Urinary bladder (tissue), 4 donors: Measurements from ENCODE around the gene FHIT. TPM values are rescaled to one million over a fixed set of nuclear protein-coding genes. Genes with fewer than 3 reads are reported as not detected.

Experiments used
- DNase-seq: peaks from one replicate; pipeline ENCODE4 v3.0.0-alpha.2; 2015; ENCODE audit errors: extremely low spot score
- H3K27ac ChIP-seq: one replicate; pipeline ENCODE4 v1.5.1; 2013; ENCODE audit warnings: low read depth, mild to moderate bottlenecking, moderate library complexity
- H3K36me3 ChIP-seq: one replicate; pipeline ENCODE4 v1.6.1; 2013; ENCODE audit warnings: mild to moderate bottlenecking, moderate library complexity; ENCODE audit not compliant: insufficient read depth
- H3K4me1 ChIP-seq: one replicate; pipeline ENCODE4 v1.6.1; 2013; ENCODE audit warnings: mild to moderate bottlenecking, moderate library complexity; ENCODE audit not compliant: insufficient read depth
- H3K4me3 ChIP-seq: one replicate; pipeline ENCODE4 v1.5.1; 2013; ENCODE audit warnings: low read depth, low read length
- WGBS: extraction: QIAGEN DNeasy Blood & Tissue Kit; methylation state at CpG from one replicate; pipeline ENCODE4 v1.1.7; 2013; 5-methylcytosine and 5-hydroxymethylcytosine counted together
- polyA plus RNA-seq: library from polyadenylated mRNA; stranded (reverse); fragments of 200-250 nt; gene quantifications from one replicate; pipeline ENCODE4 v1.2.3, GENCODE V29; 2013
- total RNA-seq: library from RNA; depleted of rRNA; stranded (reverse); fragments of >200 nt; gene quantifications from one replicate; pipeline ENCODE4 v1.2.3, GENCODE V29; 2014
- donor health status: healthy with polysubstance abuse.
- donor health status: healthy.

FHIT gene
- total and polyA plus RNA-seq, 2 donors, result 4.5 to 7.4 TPM

DNA sequence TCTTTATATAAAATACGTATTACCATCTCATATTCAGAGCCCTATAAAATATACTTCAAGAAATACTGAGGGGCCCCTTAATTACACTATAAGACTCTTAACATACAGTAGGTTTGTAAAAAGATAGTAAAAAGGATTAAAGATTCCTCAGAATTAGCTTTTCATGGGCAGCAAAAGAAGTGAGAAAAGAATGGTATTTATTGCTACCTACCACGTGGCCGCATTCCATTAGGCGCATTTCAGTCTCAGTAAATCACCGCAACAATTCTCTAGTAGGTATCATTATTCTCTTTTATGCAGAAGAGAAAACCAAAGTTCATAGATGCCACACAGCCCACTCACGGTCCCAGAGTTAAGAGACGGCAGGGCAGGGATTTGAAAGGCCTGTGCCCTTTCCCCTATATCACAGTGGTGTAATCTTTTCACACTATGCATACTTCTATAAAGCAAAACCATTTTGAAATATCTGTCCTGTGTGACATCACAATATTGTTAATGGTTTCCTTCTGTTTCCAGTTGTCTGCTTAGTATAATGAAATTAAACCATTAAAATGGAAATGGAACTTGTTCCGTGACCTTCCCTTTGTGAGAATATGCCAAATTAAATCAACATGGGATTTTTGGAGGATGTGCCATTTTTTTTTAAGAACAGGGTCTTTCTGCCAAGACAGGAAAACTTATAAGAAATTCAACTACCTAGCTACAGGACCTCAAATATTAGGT lies 1072.2 kb downstream of the FHIT start:
- no peak for DNase-seq
- Histone ChIP-seq H3K4me1 (no peaks in the 10 kb centered on the region), H3K36me3 (no peaks in the 10 kb centered on the region), H3K27ac (no peak overlapping the region), H3K4me3 (no peak overlapping the region)
- 89% methylated on average over 8 of the region's 8 CpGs for WGBS

DNA sequence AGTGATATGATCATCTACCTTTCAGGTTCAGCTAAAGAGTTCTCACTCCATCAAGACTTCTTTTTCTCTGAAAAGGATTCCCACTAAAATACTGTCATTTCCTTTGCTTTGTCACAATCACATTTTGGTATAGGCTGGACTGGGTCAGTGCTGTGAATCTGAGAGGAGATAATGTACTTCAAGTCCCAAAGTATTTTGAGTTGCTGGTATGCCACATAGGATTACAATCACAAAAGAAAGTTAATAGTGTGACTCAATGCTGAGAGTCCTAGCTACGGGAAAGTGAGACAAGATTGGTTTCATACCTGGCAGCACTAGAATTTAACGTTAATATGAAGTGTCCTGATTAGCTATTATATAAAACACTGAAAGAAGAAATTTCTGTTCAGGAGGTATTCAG lies 1073.5 kb downstream of the FHIT start:
- no peak overlapping the region for H3K27ac ChIP-seq
- DNase-seq, result no peak
- no peaks in the 10 kb centered on the region for H3K36me3 ChIP-seq
- no peaks in the 10 kb centered on the region for H3K4me1 ChIP-seq
- H3K4me3 ChIP-seq, result no peak overlapping the region
- 94% methylated on average over 2 of the region's 2 CpGs for WGBS

DNA sequence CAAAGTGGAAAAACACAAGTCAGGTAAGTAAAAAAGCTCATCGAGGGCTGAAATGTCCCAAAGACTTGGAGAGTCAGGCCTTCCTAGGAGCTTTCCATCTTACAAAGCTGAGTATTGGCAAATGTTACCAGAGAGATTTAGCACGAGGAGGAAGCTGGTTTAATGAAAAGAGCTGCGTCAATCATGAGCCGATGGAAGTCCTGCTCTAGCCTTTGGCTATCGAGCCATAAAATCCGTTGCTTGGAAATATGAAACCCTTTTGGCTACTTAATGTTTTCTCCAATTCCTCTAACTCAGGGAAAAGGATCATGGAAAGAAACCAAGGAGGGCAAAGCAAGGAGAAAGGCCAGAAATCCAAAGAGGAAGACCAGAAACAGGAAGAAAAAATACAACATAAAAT lies 1074.6 kb downstream of the FHIT start:
- no peak overlapping the region for H3K4me3 ChIP-seq
- WGBS, result 75% methylated on average over 6 of the region's 6 CpGs
- no peaks in the 10 kb centered on the region for H3K36me3 ChIP-seq
- H3K4me1 ChIP-seq, result no peaks in the 10 kb centered on the region
- no peak overlapping the region for H3K27ac ChIP-seq
- DNase-seq, result no peak

DNA sequence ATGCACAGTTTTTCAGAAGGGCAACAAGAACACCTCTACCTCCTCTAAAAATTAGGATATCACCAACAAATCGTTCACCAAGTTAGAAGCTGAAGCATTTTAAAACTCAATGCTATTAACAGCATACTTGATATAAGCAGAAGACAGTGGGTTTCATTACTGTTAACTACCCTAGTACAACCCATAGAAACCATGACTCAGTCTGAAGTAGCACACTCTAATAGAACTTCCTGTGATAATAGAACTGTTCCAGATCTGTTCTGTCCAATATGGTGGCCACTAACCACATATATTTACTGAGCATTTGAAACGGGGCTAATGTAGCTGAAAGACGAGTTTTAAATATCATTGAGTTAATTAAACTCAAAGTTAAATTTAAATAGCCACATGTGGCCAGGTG lies 1075.6 kb downstream of the FHIT start:
- no peaks in the 10 kb centered on the region for H3K36me3 ChIP-seq
- H3K4me1 ChIP-seq, result no peaks in the 10 kb centered on the region
- H3K4me3 ChIP-seq, result no peak overlapping the region
- no peak overlapping the region for H3K27ac ChIP-seq
- no peak for DNase-seq
- 91% methylated on average over 3 of the region's 3 CpGs for WGBS

DNA sequence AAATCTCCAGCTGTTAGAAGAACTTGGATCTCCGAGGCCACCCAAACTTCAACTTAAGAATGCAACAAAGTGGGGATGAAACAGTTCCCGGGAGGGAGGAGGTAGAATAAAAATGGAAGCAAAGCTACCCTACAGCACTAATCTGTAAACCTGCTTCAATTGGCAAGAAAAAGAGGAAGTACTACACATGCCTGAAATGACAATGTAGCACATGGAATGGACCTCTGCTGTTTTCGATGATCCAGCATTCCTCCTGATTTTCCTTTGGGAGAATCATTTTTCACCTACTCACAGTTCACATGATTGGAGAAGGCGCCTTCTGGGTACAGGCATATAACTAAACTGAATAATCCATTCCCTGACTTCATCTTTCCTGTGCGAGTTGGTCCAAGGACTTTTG lies 1081.5 kb downstream of the FHIT start:
- 94% methylated on average over 5 of the region's 5 CpGs for WGBS
- Histone ChIP-seq H3K36me3 (no peaks in the 10 kb centered on the region), H3K4me3 (no peak overlapping the region), H3K4me1 (no peaks in the 10 kb centered on the region), H3K27ac (no peak overlapping the region)
- DNase-seq, result no peak

DNA sequence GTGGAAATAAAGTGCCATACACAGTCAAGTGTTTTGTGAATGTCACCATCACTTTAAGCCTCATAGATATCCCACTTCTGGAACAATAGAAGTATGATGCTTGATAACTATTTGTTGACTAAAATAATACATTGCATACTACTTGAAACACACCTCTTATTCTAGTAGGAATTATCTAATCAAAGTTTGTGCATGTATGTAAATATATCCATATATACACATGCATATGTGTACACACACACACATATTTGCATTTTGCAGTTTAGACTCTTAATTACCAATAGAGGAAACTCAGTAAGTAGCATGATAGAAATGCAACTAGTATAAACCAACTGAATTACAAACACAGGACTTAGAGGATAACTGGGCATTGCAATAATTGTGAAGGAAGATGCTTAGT lies 1084.1 kb downstream of the FHIT start:
- no peaks in the 10 kb centered on the region for H3K4me1 ChIP-seq
- no peak overlapping the region for H3K27ac ChIP-seq
- H3K36me3 ChIP-seq, result no peaks in the 10 kb centered on the region
- no peak overlapping the region for H3K4me3 ChIP-seq
- no peak for DNase-seq

DNA sequence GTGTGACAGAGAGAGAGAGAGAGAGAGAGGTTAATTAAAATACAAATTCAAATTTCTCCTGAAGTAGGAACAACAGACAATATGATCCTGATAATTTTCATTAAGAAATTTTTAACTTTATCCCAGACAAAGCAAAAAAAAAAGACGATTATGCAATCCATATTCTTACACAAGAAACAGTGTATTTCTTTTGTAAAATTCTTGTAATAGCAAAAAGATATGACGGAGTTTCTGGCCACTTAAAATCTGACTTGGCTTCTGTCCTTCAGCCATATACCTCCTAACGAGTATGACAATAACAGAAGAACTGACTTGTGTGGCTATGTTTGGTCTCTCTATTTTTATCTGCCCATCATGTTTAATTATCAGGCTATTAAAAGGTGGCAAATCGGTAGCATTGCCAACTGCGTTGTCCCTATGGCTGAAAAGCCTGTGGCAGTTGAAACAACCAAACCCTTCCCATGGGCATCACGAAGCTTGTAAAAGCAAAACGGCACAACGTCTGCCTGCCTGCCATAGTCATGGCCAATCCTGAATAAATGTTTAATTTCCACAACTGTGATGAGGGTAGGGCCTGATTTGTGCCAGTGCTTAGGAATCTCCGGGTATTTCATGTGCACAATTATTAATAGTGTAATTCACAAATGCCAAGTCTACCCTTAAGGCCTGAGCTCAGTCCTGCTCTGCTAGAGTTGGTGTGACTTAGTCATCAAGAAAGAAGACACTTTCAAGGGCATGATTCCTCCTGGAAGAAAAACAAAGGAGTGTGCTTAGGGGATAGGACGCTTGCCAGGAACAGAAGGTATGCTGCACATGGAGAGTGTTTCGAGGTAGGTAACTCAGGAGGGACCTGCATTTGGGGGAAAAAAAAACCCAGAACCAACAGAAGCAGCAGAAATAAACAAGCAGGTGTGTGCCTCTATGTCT lies 1090.2 kb downstream of the FHIT start:
- no peak for DNase-seq
- Histone ChIP-seq H3K4me3 (no peak overlapping the region), H3K4me1 (no peaks in the 10 kb centered on the region), H3K27ac (no peak overlapping the region), H3K36me3 (no peaks in the 10 kb centered on the region)
- 88% methylated on average over 11 of the region's 11 CpGs for WGBS

DNA sequence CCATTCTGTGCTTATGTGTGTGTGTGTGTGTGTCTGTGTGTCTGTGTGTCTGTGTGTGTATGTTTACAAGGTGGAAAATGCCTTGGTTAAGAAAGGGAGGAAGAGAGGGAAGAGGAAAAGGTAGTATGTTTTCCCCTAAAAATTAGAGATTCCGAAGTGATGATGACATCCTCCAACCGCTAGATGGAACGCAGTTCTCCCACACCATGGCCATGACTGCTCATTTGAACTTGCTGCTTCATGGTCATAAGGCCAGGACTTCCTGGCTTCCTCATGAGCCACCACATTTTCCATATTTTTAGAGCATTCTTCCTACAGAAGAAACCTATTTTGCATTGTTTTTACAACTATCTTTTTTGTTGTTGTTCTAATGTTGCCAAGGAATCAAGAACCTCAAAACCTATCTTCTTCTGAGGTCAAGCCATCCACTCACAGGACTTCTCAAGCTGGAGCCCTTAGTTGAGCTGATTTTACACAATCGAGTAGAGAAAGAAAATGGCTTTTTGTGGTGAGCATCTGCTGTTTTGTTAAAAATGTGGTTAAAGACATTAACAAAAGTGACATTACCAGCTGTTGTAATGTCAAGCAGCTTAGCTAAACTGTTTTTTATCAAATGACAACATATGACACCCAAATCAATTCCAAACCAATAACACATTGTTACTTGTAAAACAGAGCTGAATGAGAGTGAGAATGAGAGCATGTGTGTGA lies 1091.0 kb downstream of the FHIT start:
- Histone ChIP-seq H3K27ac (no peak overlapping the region), H3K36me3 (no peaks in the 10 kb centered on the region), H3K4me1 (no peaks in the 10 kb centered on the region), H3K4me3 (no peak overlapping the region)
- 88% methylated on average over 4 of the region's 4 CpGs for WGBS
- no peak for DNase-seq

DNA sequence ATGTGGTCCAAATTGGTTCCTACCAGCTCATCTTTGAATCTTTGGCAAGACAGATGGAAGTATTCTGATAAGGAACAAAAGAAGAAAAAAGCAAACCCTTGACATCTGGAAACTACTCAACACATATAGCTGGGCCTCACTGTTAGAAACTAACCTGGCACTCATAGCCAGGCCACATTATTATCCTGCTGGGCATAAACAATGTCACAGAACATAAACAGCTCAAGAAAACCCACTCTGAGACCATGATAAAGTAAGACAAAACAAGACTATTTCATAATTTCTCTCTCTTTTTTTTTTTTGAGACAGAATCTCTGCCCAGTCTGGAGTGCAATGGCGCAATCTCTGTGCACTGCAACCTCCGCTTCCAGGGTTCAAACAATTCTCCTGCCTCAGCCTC lies 1093.2 kb downstream of the FHIT start:
- 95% methylated on average over 2 of the region's 2 CpGs for whole genome bisulfite sequencing
- no peak for DNase-seq
- Histone ChIP-seq H3K27ac (no peak overlapping the region), H3K4me3 (no peak overlapping the region), H3K4me1 (no peaks in the 10 kb centered on the region), H3K36me3 (no peaks in the 10 kb centered on the region)

DNA sequence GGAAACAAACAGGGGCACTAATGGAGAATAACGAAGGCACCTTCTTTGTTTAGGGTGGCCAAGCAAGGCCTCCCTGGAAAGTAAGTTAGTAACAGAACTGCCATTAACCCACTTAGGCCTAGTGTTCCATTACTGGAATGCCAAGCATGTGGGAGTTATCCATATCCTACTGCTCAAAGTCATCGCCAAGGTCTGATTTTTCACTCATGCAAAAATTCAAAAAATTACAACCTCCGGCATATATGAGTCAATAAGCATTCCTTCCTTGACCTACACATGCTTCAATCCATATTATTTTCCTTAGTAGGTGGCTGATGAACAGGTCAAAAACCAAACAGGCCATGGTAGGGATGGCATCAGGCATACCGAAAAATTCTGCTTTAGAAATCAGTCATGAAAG lies 1097.2 kb downstream of the FHIT start:
- no peaks in the 10 kb centered on the region for H3K36me3 ChIP-seq

DNA sequence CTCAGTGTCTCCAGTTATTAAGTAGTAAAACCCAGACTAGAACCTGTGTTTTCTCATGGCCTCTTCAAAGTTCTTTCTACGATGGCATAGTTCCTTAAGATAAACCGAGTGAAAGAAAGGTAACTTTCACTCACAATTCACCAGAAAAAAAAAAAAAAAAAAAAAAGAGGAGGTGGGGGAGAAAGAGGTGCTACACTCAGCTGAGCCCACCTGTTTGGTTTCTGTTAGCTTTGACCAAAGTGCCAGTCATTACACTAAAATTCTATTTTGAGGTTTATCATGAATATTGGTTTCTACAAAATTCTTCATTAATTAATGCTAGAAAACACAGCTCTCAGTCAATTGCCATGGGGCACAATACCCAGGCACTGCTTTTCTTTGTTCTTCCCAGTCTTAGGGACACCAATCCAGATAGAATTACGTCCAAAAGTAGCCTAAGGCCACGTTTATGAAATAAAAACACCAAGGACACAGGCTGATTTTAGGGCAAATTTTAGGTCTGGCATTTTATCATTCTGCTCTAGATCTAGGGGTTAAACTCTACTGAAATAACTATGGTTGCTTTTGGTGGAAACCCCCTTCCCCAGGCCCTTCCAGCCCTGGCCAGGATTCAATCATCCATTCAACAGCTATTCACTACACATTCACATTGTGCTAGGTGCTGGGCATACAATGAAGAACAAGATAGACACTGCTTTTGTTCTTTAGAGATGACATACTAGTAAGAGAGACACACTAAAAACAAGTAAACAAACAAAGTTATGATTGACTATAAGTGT lies 1097.8 kb downstream of the FHIT start:
- no peak overlapping the region for H3K4me3 ChIP-seq
- H3K4me1 ChIP-seq, result no peaks in the 10 kb centered on the region
- no peaks in the 10 kb centered on the region for H3K36me3 ChIP-seq
- WGBS, result 89% methylated on average over 4 of the region's 4 CpGs
- no peak for DNase-seq
- H3K27ac ChIP-seq, result no peak overlapping the region

More for the DNA sequence above, 1097.2 kb downstream of the FHIT start:
- DNase-seq, result no peak
- no peak overlapping the region for H3K4me3 ChIP-seq
- H3K27ac ChIP-seq, result no peak overlapping the region
- WGBS, result 92% methylated on average over 4 of the region's 4 CpGs
- no peaks in the 10 kb centered on the region for H3K4me1 ChIP-seq

DNA sequence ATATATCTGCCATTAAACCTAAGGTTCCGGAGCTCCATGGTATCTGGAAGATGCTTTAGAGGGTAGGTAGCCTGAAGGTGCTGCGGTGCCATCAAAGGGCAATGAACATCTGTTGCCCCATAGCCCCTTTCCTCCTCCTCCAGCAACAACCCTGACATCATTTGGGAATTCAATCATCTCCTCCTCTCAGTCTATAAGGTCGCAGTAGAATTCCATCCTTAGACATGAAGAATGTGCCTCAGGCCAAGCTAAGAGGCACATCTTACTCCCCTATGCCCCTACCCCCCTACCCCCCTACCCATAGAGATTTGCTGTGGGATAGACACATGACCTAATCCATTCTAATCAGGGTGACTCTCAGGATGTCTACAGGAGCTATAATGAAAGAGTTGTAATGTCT lies 1101.8 kb downstream of the FHIT start:
- Histone ChIP-seq H3K27ac (no peak overlapping the region), H3K4me3 (no peak overlapping the region), H3K36me3 (no peaks in the 10 kb centered on the region), H3K4me1 (no peaks in the 10 kb centered on the region)
- WGBS, result 94% methylated on average over 3 of the region's 3 CpGs
- DNase-seq, result no peak

DNA sequence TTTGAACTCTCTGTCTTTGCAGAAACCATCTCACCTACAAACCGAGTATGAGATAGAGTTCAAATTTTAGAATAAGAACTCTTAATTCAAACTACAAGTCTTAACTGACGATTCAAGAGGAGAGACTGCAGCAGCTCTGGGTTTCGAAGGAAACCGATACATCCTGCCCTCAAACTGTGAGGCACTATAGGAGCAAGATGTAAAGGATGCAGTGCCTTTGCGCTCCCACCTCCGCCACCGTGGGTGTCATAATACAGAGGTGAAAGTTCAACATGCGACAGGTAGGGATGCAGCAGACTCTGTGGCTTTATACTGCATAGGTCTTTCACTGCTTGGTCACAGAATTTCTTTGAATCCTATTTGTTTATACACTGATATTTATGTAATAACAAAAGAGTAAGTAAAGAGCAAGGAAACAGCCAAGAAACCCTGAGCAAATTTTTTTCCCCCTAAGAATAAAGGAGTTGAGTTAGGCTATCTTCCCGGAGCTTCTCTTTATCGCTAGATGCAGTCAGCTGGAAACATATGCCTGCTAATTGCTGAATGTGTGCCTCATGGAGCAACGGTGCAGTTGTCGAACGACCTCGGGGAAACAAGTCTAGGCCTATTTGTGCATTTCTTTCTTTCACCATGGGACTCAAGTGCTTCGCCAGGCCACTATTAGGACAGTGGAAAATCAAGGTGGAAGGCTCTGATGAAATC lies 1103.9 kb downstream of the FHIT start:
- no peak overlapping the region for H3K27ac ChIP-seq
- WGBS, result 68% methylated on average over 15 of the region's 15 CpGs
- H3K4me3 ChIP-seq, result no peak overlapping the region
- DNase-seq, result no peak
- H3K36me3 ChIP-seq, result no peaks in the 10 kb centered on the region
- no peaks in the 10 kb centered on the region for H3K4me1 ChIP-seq
